ENCODE data around the gene MIXL1.

DNA sequence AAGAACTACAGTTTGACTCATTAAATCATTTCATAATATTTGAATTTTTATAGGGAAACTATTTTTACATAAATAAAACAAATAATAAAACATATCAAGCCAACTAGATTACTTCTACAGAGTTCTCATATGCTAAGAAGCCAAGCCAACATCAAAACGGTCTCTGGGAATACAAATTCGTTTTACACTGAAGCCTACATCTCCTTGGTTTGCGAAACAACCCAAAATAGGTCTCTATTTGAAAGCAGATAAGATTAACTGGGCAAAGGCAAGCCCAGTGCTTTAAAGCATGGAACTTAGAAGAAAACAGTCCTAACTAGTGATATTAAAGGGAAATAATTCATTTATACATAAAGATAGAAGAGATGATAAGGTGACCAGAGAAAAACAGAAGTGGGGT, 25.3 kb downstream of the MIXL1 start:
- TF ChIP-seq CREB1 (CRISPR knock-in tag; IDR thresholded peaks at IDR 0.05; ENCODE audit: low read depth) (no peak), CTCF (conservative IDR thresholded peaks at IDR 0.05; ENCODE audit: low read depth in 2 of 2) (no peak), JUNB (IDR thresholded peaks at IDR 0.05; ENCODE audit: unreplicated experiment) (no peak), STAT1 (IDR thresholded peaks at IDR 0.05; ENCODE audit: unreplicated experiment) (no peak), EZH2phosphoT487 (IDR thresholded peaks at IDR 0.05; ENCODE audit: unreplicated experiment) (no peak), ZNF114 (CRISPR knock-in tag; IDR thresholded peaks at IDR 0.05) (no peak), EZH2 (IDR thresholded peaks at IDR 0.05; ENCODE audit: low read depth, unreplicated experiment) (no peak), REST (IDR thresholded peaks at IDR 0.05; ENCODE audit: unreplicated experiment) (no peak), POLR2AphosphoS5 (IDR thresholded peaks at IDR 0.05; ENCODE audit: low read depth) (no peak), ETS1 (IDR thresholded peaks at IDR 0.05) (no peak), ZNF331 (CRISPR knock-in tag; IDR thresholded peaks at IDR 0.05; ENCODE audit: low read depth) (no peak), NANOG (IDR thresholded peaks at IDR 0.05; ENCODE audit: borderline replicate concordance) (no peak)
- TF ChIP-seq, protein P1, sequence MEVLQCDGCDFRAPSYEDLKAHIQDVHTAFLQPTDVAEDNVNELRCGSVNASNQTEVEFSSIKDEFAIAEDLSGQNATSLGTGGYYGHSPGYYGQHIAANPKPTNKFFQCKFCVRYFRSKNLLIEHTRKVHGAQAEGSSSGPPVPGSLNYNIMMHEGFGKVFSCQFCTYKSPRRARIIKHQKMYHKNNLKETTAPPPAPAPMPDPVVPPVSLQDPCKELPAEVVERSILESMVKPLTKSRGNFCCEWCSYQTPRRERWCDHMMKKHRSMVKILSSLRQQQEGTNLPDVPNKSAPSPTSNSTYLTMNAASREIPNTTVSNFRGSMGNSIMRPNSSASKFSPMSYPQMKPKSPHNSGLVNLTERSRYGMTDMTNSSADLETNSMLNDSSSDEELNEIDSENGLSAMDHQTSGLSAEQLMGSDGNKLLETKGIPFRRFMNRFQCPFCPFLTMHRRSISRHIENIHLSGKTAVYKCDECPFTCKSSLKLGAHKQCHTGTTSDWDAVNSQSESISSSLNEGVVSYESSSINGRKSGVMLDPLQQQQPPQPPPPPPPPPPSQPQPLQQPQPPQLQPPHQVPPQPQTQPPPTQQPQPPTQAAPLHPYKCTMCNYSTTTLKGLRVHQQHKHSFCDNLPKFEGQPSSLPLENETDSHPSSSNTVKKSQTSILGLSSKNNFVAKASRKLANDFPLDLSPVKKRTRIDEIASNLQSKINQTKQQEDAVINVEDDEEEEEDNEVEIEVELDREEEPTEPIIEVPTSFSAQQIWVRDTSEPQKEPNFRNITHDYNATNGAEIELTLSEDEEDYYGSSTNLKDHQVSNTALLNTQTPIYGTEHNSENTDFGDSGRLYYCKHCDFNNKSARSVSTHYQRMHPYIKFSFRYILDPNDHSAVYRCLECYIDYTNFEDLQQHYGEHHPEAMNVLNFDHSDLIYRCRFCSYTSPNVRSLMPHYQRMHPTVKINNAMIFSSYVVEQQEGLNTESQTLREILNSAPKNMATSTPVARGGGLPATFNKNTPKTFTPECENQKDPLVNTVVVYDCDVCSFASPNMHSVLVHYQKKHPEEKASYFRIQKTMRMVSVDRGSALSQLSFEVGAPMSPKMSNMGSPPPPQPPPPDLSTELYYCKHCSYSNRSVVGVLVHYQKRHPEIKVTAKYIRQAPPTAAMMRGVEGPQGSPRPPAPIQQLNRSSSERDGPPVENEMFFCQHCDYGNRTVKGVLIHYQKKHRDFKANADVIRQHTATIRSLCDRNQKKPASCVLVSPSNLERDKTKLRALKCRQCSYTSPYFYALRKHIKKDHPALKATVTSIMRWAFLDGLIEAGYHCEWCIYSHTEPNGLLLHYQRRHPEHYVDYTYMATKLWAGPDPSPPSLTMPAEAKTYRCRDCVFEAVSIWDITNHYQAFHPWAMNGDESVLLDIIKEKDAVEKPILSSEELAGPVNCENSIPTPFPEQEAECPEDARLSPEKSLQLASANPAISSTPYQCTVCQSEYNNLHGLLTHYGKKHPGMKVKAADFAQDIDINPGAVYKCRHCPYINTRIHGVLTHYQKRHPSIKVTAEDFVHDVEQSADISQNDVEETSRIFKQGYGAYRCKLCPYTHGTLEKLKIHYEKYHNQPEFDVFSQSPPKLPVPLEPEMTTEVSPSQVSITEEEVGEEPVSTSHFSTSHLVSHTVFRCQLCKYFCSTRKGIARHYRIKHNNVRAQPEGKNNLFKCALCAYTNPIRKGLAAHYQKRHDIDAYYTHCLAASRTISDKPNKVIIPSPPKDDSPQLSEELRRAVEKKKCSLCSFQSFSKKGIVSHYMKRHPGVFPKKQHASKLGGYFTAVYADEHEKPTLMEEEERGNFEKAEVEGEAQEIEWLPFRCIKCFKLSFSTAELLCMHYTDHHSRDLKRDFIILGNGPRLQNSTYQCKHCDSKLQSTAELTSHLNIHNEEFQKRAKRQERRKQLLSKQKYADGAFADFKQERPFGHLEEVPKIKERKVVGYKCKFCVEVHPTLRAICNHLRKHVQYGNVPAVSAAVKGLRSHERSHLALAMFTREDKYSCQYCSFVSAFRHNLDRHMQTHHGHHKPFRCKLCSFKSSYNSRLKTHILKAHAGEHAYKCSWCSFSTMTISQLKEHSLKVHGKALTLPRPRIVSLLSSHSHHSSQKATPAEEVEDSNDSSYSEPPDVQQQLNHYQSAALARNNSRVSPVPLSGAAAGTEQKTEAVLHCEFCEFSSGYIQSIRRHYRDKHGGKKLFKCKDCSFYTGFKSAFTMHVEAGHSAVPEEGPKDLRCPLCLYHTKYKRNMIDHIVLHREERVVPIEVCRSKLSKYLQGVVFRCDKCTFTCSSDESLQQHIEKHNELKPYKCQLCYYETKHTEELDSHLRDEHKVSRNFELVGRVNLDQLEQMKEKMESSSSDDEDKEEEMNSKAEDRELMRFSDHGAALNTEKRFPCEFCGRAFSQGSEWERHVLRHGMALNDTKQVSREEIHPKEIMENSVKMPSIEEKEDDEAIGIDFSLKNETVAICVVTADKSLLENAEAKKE (CRISPR knock-in tag; IDR thresholded peaks at IDR 0.05), result no peak

Measured in GM23338 (cell line).